Esophagus muscularis mucosa (tissue), 4 donors: ENCODE data around the gene CAP2. TPM values are rescaled to one million over a fixed set of nuclear protein-coding genes. Genes with fewer than 3 reads are reported as not detected.
"Not testable (repeated sequence)": the region's sequence is repeated elsewhere in the genome, so short reads cannot be mapped to it uniquely, and the experiment has no call there.

ENCODE experiments used
- DNase-seq: peaks from one replicate; pipeline ENCODE4 v3.0.0-alpha.2; 2017; ENCODE audit errors: extremely low spot score
- H3K27ac ChIP-seq, 4 donors: fragments of 200-600 bp; sonication (generic); replicated peaks in 1 of 4; 1 replicate in 3 of 4; 2 replicates in 1 of 4; pipeline ENCODE4 v1.5.1; 2016 to 2019; ENCODE audit warnings: mild to moderate bottlenecking in 1 of 4
- H3K27me3 ChIP-seq, 4 donors: fragments of 200-600 bp; sonication (generic); one replicate each; pipeline versions ENCODE4 v1.5.1 to v1.6.0; 2016 to 2019
- H3K36me3 ChIP-seq, 4 donors: fragments of 200-600 bp; sonication (generic); one replicate each; pipeline ENCODE4 v1.5.1; 2016 to 2019
- H3K4me1 ChIP-seq, 4 donors: fragments of 200-600 bp; sonication (generic); one replicate each; pipeline ENCODE4 v1.5.1; 2016 to 2019
- H3K4me3 ChIP-seq, 4 donors: fragments of 200-600 bp; sonication (generic); 1 replicate in 2 of 4; 2 replicates in 2 of 4; pipeline ENCODE4 v1.5.1; 2016 to 2019; ENCODE audit warnings: mild to moderate bottlenecking in 4 of 4, moderate library complexity in 1 of 4
- H3K9me3 ChIP-seq, 4 donors: fragments of 200-600 bp; sonication (generic); 1 replicate in 3 of 4; 2 replicates in 1 of 4; pipeline ENCODE4 v1.5.1; 2016 to 2019
- CTCF ChIP-seq, 3 experiments: fragments of 200-600 bp in 2 of 3; fragments of 450-650 bp in 1 of 3; sonication (generic) in 2 of 3; IDR thresholded peaks; one replicate each; pipeline ENCODE4 v1.5.1; 2017 to 2019; ENCODE audit warnings: antibody characterized with exemption in 3 of 3, mild to moderate bottlenecking in 2 of 3, moderate library complexity in 1 of 3
- EP300 ChIP-seq: sonication (generic); formaldehyde crosslinking; IDR thresholded peaks from one replicate; pipeline ENCODE4 v1.6.1; 2017; ENCODE audit warnings: antibody characterized with exemption
- POLR2A ChIP-seq: fragments of 450-650 bp; IDR thresholded peaks from one replicate; pipeline ENCODE4 v1.6.1; 2017; ENCODE audit warnings: antibody characterized with exemption, moderate library complexity, mild to moderate bottlenecking, low read depth
- POLR2AphosphoS5 ChIP-seq, 2 donors: sonication (generic); formaldehyde crosslinking; IDR thresholded peaks; one replicate each; pipeline ENCODE4 v1.6.1; 2017; ENCODE audit warnings: antibody characterized with exemption in 2 of 2
- WGBS: methylation state at CpG from one replicate; pipeline ENCODE4 v1.1.5; 2018; 5-methylcytosine and 5-hydroxymethylcytosine counted together
- intact Hi-C: fragments of 100-400 bp; cut with DNase I; formaldehyde crosslinking; loops from one replicate; pipeline ENCODE4 v1.15.1; 2023
- total RNA-seq, 4 donors: library from RNA; depleted of rRNA; stranded (reverse); fragments of >200 nt; gene quantifications; one replicate each; pipeline versions ENCODE4 v1.1.0 to v1.2.1, GENCODE V29; 2016

Gene CAP2
- total RNA-seq, 4 donors from 2014 or later, result 38.3 to 55.6 (median 55.1) TPM

GRCh38 chr6:17429383-17430061, 36.1 kb downstream of the CAP2 start:
- TF ChIP-seq POLR2A, result no peak
- TF ChIP-seq POLR2AphosphoS5 (IDR thresholded peaks at IDR 0.05), result peak; percentile 50 to 75
- H3K27me3 ChIP-seq, result no peaks in the 10 kb centered on the region
- whole genome bisulfite sequencing, result 24% methylated on average over 3 of the region's 3 CpGs
- DNase-seq, result peak; percentile 62
- H3K27ac ChIP-seq, result peak overlapping the region in 3 of 4 donors; percentile 9 to 59 (median 56)
- peaks cover 13 to 34% (median 29%) of the 10 kb centered on the region in 4 donors for H3K4me1 ChIP-seq
- no peaks in the 10 kb centered on the region for H3K9me3 ChIP-seq
- H3K4me3 ChIP-seq, result no peak overlapping the region
- peaks cover 0 to 11% (median 8%) of the 10 kb centered on the region in 4 donors for H3K36me3 ChIP-seq
- intact Hi-C loops, result no loop called here

GRCh38 chr6:17431581-17431980, 38.2 kb downstream of the CAP2 start:
- intact Hi-C loops, result no loop called here
- H3K27ac ChIP-seq, result peak overlapping the region in 2 of 4 donors; percentile 12 to 55
- TF ChIP-seq EP300 (no peak), CTCF (IDR thresholded peaks at IDR 0.05) (no peak), POLR2AphosphoS5 (IDR thresholded peaks at IDR 0.05) (no peak), POLR2A (no peak)
- 43% methylated on average over 2 of the region's 2 CpGs for WGBS
- peaks cover 0 to 11% (median 10%) of the 10 kb centered on the region in 4 donors for H3K36me3 ChIP-seq
- no peak overlapping the region for H3K4me3 ChIP-seq
- H3K27me3 ChIP-seq, result no peaks in the 10 kb centered on the region
- no peaks in the 10 kb centered on the region for H3K9me3 ChIP-seq
- peaks cover 13 to 34% (median 29%) of the 10 kb centered on the region in 4 donors for H3K4me1 ChIP-seq
- peak; percentile 68 for DNase-seq

DNA sequence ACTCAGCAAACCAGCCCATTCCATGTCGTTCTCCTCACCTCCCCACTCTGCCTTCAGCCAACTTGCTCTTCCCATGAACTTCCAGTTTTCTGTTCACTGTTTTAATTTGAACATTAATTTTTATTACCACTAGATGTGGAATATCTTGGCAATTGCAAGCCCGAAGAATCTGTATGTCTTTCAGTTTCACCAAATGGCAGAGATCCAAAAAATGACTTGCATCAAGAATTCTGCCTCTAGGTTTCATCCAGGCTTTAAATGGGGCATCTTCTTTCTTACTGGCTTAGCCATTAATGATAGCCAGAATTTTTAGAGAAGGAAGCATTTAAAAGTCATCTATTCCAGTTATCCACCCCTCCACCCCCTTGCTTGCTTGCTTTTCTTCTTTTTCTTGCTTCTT, 39.0 kb downstream of the CAP2 start:
- H3K27ac ChIP-seq, result peak overlapping the region in 2 of 4 donors; percentile 12 to 55
- no peaks in the 10 kb centered on the region for H3K27me3 ChIP-seq
- peaks cover 0 to 13% (median 8%) of the 10 kb centered on the region in 4 donors for H3K36me3 ChIP-seq
- no peaks in the 10 kb centered on the region for H3K9me3 ChIP-seq
- intact Hi-C loops, result no loop called here
- no peak overlapping the region for H3K4me3 ChIP-seq
- TF ChIP-seq POLR2A (no peak), EP300 (no peak), CTCF (IDR thresholded peaks at IDR 0.05) (no peak), POLR2AphosphoS5 (IDR thresholded peaks at IDR 0.05) (no peak)
- peaks cover 13 to 34% (median 29%) of the 10 kb centered on the region in 4 donors for H3K4me1 ChIP-seq
- peak; percentile 17 for DNase-seq
- WGBS, result 51% methylated on average over 2 of the region's 2 CpGs

GRCh38 chr6:17439243-17439993, 46.0 kb downstream of the CAP2 start:
- WGBS, result 22% methylated on average over 11 of the region's 11 CpGs
- Histone ChIP-seq H3K36me3 (peaks cover 0 to 10% (median 0%) of the 10 kb centered on the region in 4 donors), H3K27me3 (no peaks in the 10 kb centered on the region), H3K9me3 (no peaks in the 10 kb centered on the region), H3K4me3 (no peak overlapping the region), H3K4me1 (peaks cover 9 to 16% (median 12%) of the 10 kb centered on the region in 4 donors), H3K27ac (peak overlapping the region in 2 of 4 donors; percentile 55 to 67)
- intact Hi-C loops, result no loop called here
- DNase-seq, result peak; percentile 83
- TF ChIP-seq POLR2AphosphoS5 (IDR thresholded peaks at IDR 0.05) (peak in 1 of 2 donors; percentile 6), EP300 (no peak)

GRCh38 chr6:17440811-17441210, 47.4 kb downstream of the CAP2 start:
- H3K9me3 ChIP-seq, intact Hi-C loops, H3K27me3 ChIP-seq, H3K27ac ChIP-seq, H3K4me3 ChIP-seq: not testable (repeated sequence)
- peak; percentile 7 for DNase-seq
- peaks cover 9 to 16% (median 12%) of the 10 kb centered on the region in 4 donors for H3K4me1 ChIP-seq
- peaks cover 0 to 10% (median 0%) of the 10 kb centered on the region in 4 donors for H3K36me3 ChIP-seq
- 97% methylated on average over 4 of the region's 4 CpGs for WGBS

GRCh38 chr6:17442196-17442595, 48.8 kb downstream of the CAP2 start:
- Histone ChIP-seq H3K9me3 (no peaks in the 10 kb centered on the region), H3K27ac (no peak overlapping the region), H3K4me3 (no peak overlapping the region), H3K4me1 (peaks cover 9 to 16% (median 15%) of the 10 kb centered on the region in 4 donors), H3K27me3 (no peaks in the 10 kb centered on the region), H3K36me3 (peaks cover 0 to under 1% (median 0%) of the 10 kb centered on the region in 4 donors)
- TF ChIP-seq POLR2AphosphoS5 (IDR thresholded peaks at IDR 0.05), result no peak
- TF ChIP-seq EP300, result no peak
- TF ChIP-seq POLR2A, result no peak
- no peak for TF ChIP-seq CTCF (IDR thresholded peaks at IDR 0.05)
- WGBS, result 81% methylated on average over 4 of the region's 4 CpGs
- DNase-seq, result peak; percentile 57
- intact Hi-C loops, result no loop called here
